ENCODE measurements around the gene CLEC4F. TPM values are rescaled to one million over a fixed set of nuclear protein-coding genes. Genes with fewer than 3 reads are reported as not detected.

CLEC4F gene
- total and polyA plus RNA-seq, 10 of the 15 experiments (the other 5 are each of a cell fraction or from before 2014, with no cell fraction given) = 0.03 TPM; not detected in 9

DNA sequence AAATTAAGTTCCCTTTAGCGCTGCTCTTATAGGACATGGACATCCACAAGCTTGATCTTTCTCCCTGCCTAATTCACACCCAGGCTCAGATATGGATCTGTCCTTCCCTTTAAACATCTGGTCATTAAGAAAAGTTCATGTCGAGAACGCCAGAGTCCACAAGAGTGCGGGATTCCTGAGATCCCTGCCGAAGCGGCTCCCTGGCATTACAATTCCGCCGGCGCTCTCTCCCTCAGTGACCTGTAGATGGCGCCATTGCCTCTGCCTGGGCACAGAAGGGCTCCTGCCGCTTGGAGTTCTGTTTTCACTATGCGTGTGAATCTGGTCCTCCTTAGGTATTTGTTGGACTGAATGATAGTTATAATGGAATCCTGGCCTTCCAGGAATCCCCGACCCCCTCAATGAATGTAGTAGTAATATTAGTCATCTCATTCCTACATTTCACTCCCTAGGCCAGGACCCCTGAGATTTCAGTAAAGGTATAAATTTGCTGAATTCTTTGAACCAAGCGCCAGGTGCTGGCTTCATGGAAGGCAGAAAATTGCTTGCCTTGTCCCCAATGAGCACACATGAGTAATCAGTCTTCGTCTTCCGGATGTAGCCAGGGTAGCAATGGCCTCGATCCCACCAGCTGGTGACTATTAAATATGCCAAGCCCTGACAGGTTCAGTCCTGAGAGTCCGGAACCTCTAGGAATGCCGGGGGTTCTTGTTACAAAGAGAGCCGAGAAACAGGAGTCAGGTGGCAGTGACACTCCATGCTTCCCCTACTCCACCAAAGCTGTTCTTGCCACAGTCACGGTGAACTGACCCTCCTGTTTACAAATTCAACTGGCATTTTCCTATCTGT, 41.6 kb upstream of the CLEC4F start:
- WGBS (ENCODE audit: insufficient coverage, insufficient replicate concordance, low lambda C conversion rate, missing lambda C conversion rate) = 28% methylated on average over 21 of the region's 21 CpGs
- SMC1A ChIA-PET (ENCODE audit: uncharacterized antibody, unreplicated experiment) = interaction anchor here (0.6 to 2.5 kb wide), 5 partner anchors 10 to 89 kb away, joined by 3 to 5 read pairs (median 3); no protein-coding TSS in a partner anchor
- no TSS peak for BruUV-seq (replicated peaks)
- no peak overlapping the region for H3K9ac ChIP-seq (ENCODE audit: control insufficient read depth, insufficient read depth, low read length)
- CTCF ChIA-PET = interaction anchor here (0.7 to 4.2 kb wide), 10 partner anchors 9 to 255 kb away, joined by 3 to 23 read pairs (median 4); no protein-coding TSS in a partner anchor
- in situ Hi-C loops (cut with MboI) = no loop called here
- RAD21 ChIA-PET (ENCODE audit: unreplicated experiment) = interaction anchor here (1.3 kb wide), 1 partner anchor 86 kb away, joined by 3 read pairs; no protein-coding TSS in a partner anchor
- H3K4me3 ChIP-seq = no peak overlapping the region
- no peaks in the 10 kb centered on the region for H3K79me2 ChIP-seq (ENCODE audit: control insufficient read depth, insufficient read depth, low read length)
- H4K20me1 ChIP-seq (ENCODE audit: control insufficient read depth, insufficient read depth) = no peaks in the 10 kb centered on the region; the same call in 1 of the 2 replicates
- no peak overlapping the region for H2AFZ ChIP-seq (ENCODE audit: control insufficient read depth, low read depth, low read length)
- FAIRE-seq (peak; percentile 89), ATAC-seq (peak; percentile 90), DNase-seq (ENCODE audit: low read depth, low spot score) (no peak)
- peaks cover 0 to 2% of the 10 kb centered on the region in 2 experiments; a peak in 3 of 4 replicates for H3K27me3 ChIP-seq (replicated peaks in 1 of 2; ENCODE audit: control insufficient read depth in 2 of 2, insufficient read depth in 2 of 2, low read length in 1 of 2)
- intact Hi-C loops (cut with micrococcal nuclease; ENCODE audit: unreplicated experiment) = loop anchor here (2.0 to 5.0 kb wide), 2 partner anchors 70 to 85 kb away; partner anchors contain the start of gene FIGLA
- H3K4me2 ChIP-seq (ENCODE audit: control insufficient read depth, insufficient read depth) = no peak overlapping the region
- no peaks in the 10 kb centered on the region for H3K36me3 ChIP-seq (ENCODE audit: control insufficient read depth in 2 of 2, insufficient read depth in 2 of 2, low read length in 1 of 2)
- H3K4me1 ChIP-seq (ENCODE audit: control insufficient read depth, insufficient read depth, low read length) = no peaks in the 10 kb centered on the region
- H3K27ac ChIP-seq (ENCODE audit: control insufficient read depth, insufficient read depth) = no peak overlapping the region
- H3K9me3 ChIP-seq (replicated peaks; ENCODE audit: control insufficient read depth, insufficient read depth, low read length) = no peaks in the 10 kb centered on the region
- POLR2A ChIA-PET = interaction anchor here (0.5 kb wide), 1 partner anchor 80 kb away, joined by 3 read pairs; no protein-coding TSS in a partner anchor
- TF ChIP-seq, protein P1, sequence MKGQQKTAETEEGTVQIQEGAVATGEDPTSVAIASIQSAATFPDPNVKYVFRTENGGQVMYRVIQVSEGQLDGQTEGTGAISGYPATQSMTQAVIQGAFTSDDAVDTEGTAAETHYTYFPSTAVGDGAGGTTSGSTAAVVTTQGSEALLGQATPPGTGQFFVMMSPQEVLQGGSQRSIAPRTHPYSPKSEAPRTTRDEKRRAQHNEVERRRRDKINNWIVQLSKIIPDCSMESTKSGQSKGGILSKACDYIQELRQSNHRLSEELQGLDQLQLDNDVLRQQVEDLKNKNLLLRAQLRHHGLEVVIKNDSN (IDR thresholded peaks at IDR 0.05; ENCODE audit: borderline replicate concordance, extremely low read length, insufficient read depth, low read depth, low read length) = no peak
- TF ChIP-seq SMC3 (IDR thresholded peaks at IDR 0.05; ENCODE audit: borderline replicate concordance, low read length) = peak; percentile 60
- TF ChIP-seq RAD21 (IDR thresholded peaks at IDR 0.05; ENCODE audit: insufficient read depth, low read depth, low read length) = peak; percentile 81
- TF ChIP-seq, protein P2, sequence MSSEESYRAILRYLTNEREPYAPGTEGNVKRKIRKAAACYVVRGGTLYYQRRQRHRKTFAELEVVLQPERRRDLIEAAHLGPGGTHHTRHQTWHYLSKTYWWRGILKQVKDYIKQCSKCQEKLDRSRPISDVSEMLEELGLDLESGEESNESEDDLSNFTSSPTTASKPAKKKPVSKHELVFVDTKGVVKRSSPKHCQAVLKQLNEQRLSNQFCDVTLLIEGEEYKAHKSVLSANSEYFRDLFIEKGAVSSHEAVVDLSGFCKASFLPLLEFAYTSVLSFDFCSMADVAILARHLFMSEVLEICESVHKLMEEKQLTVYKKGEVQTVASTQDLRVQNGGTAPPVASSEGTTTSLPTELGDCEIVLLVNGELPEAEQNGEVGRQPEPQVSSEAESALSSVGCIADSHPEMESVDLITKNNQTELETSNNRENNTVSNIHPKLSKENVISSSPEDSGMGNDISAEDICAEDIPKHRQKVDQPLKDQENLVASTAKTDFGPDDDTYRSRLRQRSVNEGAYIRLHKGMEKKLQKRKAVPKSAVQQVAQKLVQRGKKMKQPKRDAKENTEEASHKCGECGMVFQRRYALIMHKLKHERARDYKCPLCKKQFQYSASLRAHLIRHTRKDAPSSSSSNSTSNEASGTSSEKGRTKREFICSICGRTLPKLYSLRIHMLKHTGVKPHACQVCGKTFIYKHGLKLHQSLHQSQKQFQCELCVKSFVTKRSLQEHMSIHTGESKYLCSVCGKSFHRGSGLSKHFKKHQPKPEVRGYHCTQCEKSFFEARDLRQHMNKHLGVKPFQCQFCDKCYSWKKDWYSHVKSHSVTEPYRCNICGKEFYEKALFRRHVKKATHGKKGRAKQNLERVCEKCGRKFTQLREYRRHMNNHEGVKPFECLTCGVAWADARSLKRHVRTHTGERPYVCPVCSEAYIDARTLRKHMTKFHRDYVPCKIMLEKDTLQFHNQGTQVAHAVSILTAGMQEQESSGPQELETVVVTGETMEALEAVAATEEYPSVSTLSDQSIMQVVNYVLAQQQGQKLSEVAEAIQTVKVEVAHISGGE (CRISPR knock-in tag; IDR thresholded peaks at IDR 0.05) = no peak
- no peak for TF ChIP-seq HDAC6 (IDR thresholded peaks at IDR 0.05; ENCODE audit: unreplicated experiment)
- TF ChIP-seq BHLHE40 (IDR thresholded peaks at IDR 0.05; ENCODE audit: borderline replicate concordance in 1 of 2, low read depth in 2 of 2, low read length in 1 of 2) = 0 out of 4 replicates have a peak, but pooled peaks of 1 of the 2 experiments have one; percentile 14
- no peak for TF ChIP-seq FOS (IDR thresholded peaks at IDR 0.05; ENCODE audit: borderline replicate concordance, extremely low read depth, insufficient read length)
- TF ChIP-seq, protein P3, sequence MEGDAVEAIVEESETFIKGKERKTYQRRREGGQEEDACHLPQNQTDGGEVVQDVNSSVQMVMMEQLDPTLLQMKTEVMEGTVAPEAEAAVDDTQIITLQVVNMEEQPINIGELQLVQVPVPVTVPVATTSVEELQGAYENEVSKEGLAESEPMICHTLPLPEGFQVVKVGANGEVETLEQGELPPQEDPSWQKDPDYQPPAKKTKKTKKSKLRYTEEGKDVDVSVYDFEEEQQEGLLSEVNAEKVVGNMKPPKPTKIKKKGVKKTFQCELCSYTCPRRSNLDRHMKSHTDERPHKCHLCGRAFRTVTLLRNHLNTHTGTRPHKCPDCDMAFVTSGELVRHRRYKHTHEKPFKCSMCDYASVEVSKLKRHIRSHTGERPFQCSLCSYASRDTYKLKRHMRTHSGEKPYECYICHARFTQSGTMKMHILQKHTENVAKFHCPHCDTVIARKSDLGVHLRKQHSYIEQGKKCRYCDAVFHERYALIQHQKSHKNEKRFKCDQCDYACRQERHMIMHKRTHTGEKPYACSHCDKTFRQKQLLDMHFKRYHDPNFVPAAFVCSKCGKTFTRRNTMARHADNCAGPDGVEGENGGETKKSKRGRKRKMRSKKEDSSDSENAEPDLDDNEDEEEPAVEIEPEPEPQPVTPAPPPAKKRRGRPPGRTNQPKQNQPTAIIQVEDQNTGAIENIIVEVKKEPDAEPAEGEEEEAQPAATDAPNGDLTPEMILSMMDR (IDR thresholded peaks at IDR 0.05 in 2 of 3, conservative IDR thresholded peaks at IDR 0.05 in 1 of 3; ENCODE audit: control insufficient read depth in 2 of 3, extremely low read depth in 1 of 3, insufficient read depth in 1 of 3, low read depth in 3 of 3, low read length in 3 of 3) = peak; percentile 93 to 98 (median 93); a peak in 5 of 6 replicates
- TF ChIP-seq ZNF207 (IDR thresholded peaks at IDR 0.05; ENCODE audit: borderline replicate concordance) = no peak
- no peak for TF ChIP-seq SIX5 (IDR thresholded peaks at IDR 0.05; ENCODE audit: low read depth, low read length, severe bottlenecking)
- TF ChIP-seq, protein P4, sequence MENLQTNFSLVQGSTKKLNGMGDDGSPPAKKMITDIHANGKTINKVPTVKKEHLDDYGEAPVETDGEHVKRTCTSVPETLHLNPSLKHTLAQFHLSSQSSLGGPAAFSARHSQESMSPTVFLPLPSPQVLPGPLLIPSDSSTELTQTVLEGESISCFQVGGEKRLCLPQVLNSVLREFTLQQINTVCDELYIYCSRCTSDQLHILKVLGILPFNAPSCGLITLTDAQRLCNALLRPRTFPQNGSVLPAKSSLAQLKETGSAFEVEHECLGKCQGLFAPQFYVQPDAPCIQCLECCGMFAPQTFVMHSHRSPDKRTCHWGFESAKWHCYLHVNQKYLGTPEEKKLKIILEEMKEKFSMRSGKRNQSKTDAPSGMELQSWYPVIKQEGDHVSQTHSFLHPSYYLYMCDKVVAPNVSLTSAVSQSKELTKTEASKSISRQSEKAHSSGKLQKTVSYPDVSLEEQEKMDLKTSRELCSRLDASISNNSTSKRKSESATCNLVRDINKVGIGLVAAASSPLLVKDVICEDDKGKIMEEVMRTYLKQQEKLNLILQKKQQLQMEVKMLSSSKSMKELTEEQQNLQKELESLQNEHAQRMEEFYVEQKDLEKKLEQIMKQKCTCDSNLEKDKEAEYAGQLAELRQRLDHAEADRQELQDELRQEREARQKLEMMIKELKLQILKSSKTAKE (IDR thresholded peaks at IDR 0.05; ENCODE audit: low read depth, poor library complexity, severe bottlenecking) = no peak
